HG03139 (cell line): ENCODE data around the gene FRMD4A.

Experiments used
- ATAC-seq: cut with Tn5 transposase; IDR thresholded peaks from one replicate; pipeline ENCODE4 v1.9.1; 2021; ENCODE audit not compliant: unreplicated experiment

FRMD4A gene

DNA sequence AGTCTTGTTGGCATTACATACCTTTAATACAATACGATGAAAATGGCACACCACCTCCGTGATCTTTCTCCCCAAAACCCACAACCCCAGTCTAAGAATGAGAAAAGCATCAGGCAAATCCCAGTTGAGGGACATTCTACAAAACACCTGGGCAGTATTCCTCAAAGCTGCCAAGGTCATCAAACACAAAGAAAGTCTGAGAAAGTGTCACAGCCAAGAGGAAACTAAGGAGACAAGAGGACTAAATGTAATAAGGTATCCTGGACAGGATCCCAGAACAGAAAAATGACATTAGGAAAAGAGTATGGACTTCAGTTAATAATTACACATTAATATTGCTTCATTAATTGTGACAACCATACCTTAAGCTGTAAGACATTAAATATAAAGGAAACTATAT, 14.5 kb upstream of the FRMD4A start:
- ATAC-seq, result no peak

DNA sequence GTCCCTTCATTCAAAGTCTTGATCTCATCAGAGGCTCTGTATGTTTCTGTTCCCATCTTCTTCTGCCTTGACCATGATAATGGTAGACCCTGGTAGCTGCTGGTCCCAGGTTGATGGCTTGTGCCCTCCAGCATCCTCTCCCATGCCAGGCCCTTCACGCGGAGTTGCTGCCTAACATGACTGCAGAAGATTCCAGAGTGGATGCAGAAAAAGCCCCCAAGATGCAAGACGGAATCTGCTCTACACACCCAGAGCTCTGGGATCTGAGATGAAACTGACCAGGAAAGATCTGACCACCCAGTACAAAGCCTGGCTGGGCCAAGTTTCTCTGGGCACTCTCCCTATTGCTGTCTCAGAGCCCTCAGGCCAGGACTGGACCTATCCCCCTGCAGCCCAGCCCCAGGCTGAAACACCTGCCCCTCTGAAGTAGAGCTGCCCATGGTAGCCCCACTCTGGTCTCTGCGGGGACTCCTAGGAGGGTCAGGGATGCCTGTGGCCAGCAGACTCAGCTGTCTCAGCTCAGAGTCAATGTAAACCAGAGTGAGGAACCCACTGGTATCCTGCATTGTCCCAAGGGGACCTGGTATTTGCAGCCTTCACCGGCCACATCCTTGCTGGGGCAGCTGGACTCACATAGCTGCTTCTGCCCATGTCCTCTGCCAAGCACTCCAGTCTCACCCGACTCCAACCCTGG, 9.5 kb upstream of the FRMD4A start:
- ATAC-seq, result no peak

- no peak for ATAC-seq
These were observed 6.0 kb upstream of the FRMD4A start for GRCh38 chr10:14336736-14337135.

- no peak for ATAC-seq
These were observed 4.0 kb upstream of the FRMD4A start for GRCh38 chr10:14334771-14335170.

GRCh38 chr10:14333606-14334005, 2.9 kb upstream of the FRMD4A start:
- no peak for ATAC-seq

DNA sequence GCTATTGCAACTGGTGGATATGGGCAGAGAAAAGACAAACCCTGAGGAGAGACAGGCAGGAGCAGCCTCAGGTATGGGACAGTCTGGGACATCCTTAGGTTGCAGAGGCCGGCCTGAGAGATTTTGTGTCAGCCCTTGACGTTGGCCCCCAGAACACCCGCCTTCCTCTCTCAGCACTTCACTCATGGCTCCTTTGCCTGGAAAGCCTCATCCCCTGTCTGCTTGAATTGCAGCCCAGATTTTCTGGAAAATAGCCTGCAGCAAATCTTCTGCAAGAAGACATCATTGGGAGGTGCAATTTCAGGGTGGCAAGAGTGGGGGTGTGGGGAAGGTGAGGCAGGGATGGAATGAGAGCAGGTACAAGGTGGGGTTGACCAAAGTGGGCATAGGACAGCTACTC, 2.2 kb upstream of the FRMD4A start:
- no peak for ATAC-seq

GRCh38 chr10:14329746-14330173, 964 bp downstream of the FRMD4A start:
- ATAC-seq, result no peak

GRCh38 chr10:14328881-14329672, 1.6 kb downstream of the FRMD4A start:
- ATAC-seq, result no peak

DNA sequence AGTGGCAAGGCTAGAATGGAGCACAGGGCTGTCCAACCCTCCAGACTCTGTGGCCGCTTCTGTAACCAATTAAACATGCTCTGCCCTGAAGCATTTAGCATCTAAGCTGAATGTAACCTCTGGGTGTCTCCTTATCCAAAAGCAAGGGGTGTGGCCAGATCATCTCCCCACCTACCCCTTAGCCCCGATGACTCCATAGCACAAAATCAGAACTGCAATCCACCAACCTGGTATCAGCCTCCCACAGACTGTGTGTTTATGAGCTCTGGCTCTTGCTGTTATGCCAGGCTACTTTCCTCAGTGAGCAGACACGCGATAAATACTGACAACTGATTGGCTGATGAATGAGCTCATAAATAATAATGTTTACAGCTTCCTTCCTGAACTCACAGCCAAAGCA, 3.2 kb downstream of the FRMD4A start:
- ATAC-seq, result no peak

DNA sequence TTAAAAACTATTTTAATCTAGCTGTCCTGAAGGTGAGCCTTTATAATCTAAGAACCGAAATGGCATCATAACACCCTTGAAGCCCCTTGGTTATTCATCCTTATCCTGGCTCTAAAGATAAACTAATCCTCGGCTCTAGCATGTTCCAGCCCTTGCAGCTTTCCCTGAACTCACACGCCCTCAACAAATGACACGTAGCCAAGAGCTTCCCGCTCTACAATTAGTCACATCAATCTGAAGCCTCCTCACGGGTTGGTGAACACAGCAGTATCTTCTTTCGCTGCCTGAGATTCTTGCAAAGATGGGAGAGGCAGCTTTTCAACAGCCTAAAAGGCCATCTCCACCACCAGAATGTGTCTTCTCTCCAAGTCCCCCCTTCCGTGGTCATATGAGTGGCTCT, 4.1 kb downstream of the FRMD4A start:
- ATAC-seq, result no peak

DNA sequence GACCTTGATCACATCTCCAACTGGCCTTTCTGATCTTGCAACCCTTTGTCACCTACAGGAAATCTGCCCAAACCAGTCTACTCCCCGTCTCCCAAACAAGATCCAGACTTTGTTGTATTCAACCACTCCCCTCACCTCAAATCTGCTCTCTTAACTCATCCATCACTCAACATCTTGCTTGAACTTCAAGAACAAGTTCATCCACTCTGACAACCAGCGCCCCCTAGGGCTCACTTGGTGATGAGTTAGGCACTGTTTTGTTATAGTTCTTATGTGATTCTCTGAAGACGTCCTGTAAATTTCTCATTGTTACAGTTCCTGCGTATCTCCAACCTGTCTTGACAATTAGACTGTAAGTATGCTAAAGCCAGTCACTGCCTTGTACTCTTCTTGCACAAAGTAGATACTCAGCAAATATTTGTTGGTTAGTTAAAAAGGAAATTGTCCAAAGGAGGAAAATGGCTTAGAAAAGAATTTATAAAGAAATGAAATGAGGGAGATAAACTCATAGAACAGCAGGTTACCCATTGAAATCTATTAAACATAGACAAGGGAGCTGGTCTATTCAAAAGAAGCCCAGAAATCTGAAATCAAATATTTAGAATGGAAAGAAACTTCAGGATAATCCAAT, 5.3 kb downstream of the FRMD4A start:
- ATAC-seq, result no peak

GRCh38 chr10:14322526-14323188, 8.1 kb downstream of the FRMD4A start:
- no peak for ATAC-seq

DNA sequence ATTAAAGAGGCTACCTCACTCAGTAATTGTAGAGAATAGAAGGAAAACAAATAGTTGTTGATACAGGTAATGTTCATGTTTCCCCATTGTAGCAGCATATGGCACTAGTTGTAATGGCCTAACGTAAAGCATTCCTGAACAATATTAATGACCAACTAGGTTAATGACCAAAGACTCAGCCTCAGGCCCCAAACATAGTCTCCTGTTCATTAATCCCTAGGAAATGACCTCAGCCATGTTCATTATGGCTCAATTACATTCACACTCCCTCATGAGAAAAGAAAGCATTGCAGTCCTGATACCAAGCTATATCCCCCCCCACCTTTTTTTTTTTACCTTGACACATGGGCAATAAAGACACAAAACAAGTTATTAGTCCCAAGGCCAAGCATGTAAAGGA, 12.7 kb downstream of the FRMD4A start:
- no peak for ATAC-seq

DNA sequence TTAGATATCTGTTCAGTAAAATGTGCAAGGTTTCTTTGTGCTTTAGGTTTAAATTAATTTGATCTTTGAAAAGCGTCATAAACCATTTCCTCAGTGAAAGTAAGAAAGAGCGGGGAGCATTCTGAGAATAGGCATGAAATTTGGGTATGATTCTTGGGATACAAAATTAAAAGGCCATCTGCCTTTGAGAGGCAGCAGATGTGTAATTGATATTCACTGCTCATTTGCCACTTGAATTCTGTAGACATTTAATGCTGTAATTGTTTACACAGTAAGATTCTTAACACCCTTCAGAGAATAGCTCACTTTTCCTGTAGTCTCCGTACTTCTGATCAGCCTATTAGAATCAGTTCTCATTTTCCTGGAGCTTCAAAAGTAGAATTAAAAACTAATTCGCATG, 18.7 kb downstream of the FRMD4A start:
- ATAC-seq, result no peak

DNA sequence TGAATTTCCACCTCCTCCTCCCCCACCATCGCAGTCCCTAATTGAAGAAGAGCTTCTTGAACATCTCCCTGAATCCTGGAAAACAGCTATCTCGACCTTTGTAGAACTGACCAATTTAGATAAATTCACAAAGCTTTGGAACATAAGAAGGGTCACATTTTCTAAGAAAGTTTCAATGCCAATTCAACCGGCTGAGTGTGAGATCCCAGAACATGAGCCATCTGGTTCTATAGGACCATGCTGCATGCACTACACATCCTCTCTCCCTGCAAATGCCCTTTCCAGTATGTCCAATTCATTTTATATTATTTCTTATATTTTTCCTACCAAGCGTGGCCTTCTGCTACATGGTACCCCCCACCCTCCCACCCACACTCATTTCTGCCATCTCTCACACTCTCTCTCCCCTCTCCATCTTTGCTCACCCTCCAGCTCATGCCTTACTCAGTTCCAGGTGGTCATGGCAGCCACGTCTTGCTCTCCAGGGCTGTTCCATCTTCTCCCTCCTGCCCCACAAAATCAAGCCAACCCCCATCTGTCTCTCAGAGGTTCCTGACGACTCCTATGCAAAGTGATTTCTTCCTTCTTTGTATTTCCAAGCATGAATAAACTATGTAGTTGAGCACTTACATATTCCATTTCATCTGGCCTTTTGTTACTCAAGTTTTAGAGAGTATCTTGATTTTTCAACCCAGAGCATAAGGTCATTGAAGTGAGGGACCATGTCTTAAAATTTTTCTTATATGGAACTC, 19.3 kb downstream of the FRMD4A start:
- ATAC-seq, result no peak

- no peak for ATAC-seq
These were observed 21.1 kb downstream of the FRMD4A start for GRCh38 chr10:14309593-14309992.

GRCh38 chr10:14306190-14306589, 24.5 kb downstream of the FRMD4A start:
- ATAC-seq, result no peak

DNA sequence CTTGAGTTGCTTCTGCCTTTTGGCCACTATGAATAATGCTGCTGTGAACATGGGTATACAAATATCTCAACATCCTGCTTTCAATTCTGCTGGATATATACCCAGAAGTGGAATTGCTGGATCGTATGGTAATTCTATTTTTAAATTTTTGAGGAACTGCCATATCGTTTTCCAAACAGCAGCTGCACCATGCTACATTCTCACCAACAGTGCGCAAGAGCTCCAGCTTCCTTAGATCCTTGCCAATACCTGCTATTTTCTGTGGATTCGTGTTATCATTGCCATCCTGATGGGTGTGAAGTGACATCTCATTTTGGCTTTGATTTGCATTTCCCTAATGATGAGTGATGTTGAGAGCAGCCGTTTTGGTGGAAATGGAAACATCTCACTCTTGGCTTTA, 26.7 kb downstream of the FRMD4A start:
- ATAC-seq, result no peak

GRCh38 chr10:14302035-14302434, 28.7 kb downstream of the FRMD4A start:
- no peak for ATAC-seq

GRCh38 chr10:14299556-14299955, 31.2 kb downstream of the FRMD4A start:
- ATAC-seq, result no peak
